Uterus (tissue), 2 donors: ENCODE results near the gene GBE1.

Source experiments
- POLR2A ChIP-seq, 2 donors: fragments of 450-650 bp; IDR thresholded peaks; one replicate each; pipeline ENCODE4 v1.6.1; 2016; ENCODE audit warnings: antibody characterized with exemption in 2 of 2, mild to moderate bottlenecking in 1 of 2, moderate library complexity in 1 of 2
- TF ChIP-seq, protein P1 (sequence below), 4 experiments: fragments of 200-600 bp in 2 of 4; fragments of 450-650 bp in 2 of 4; sonication (generic) in 2 of 4; IDR thresholded peaks; one replicate each; pipeline ENCODE4 v1.5.1; 2016 to 2019; ENCODE audit warnings: antibody characterized with exemption in 4 of 4, mild to moderate bottlenecking in 2 of 4, moderate library complexity in 1 of 4

DNA sequence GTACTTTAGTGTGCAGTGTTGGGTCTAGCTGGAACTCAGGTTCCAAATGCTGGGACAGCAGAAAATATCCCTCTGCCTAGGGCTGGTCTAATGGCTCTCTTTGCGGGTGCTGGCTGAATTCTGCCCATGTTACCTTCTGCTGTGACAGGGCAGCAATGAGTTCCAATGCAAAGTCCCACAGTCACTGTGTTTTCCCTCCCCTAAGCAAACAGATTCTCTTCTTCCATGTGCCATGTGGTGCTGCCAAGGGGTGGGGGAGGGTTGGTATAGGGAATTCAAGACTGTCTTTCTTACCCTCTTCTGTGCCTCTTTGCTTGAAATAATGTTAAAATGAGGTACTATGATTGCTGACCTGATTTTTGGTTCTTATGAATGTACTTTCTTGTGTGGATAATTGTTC, 229.6 kb downstream of the GBE1 start:
- TF ChIP-seq, protein P1, sequence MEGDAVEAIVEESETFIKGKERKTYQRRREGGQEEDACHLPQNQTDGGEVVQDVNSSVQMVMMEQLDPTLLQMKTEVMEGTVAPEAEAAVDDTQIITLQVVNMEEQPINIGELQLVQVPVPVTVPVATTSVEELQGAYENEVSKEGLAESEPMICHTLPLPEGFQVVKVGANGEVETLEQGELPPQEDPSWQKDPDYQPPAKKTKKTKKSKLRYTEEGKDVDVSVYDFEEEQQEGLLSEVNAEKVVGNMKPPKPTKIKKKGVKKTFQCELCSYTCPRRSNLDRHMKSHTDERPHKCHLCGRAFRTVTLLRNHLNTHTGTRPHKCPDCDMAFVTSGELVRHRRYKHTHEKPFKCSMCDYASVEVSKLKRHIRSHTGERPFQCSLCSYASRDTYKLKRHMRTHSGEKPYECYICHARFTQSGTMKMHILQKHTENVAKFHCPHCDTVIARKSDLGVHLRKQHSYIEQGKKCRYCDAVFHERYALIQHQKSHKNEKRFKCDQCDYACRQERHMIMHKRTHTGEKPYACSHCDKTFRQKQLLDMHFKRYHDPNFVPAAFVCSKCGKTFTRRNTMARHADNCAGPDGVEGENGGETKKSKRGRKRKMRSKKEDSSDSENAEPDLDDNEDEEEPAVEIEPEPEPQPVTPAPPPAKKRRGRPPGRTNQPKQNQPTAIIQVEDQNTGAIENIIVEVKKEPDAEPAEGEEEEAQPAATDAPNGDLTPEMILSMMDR (IDR thresholded peaks at IDR 0.05) = no peak
- no peak for TF ChIP-seq POLR2A (IDR thresholded peaks at IDR 0.05)
